Liver (tissue), 9 donors: ENCODE results near the gene XXYLT1. TPM values are rescaled to one million over a fixed set of nuclear protein-coding genes. Genes with fewer than 3 reads are reported as not detected.

ENCODE experiments used
- DNase-seq: peaks from one replicate; pipeline ENCODE4 v3.0.0-alpha.2; 2017; ENCODE audit warnings: low spot score
- H3K27ac ChIP-seq, 2 donors: one replicate each; pipeline ENCODE4 v1.7.0; 2013; ENCODE audit warnings: inconsistent platforms in 2 of 2, low read length in 2 of 2, control low read depth in 1 of 2, low read depth in 1 of 2, mild to moderate bottlenecking in 1 of 2
- H3K27me3 ChIP-seq, 4 donors: one replicate each; pipeline versions ENCODE4 v1.6.1 to v1.7.0; 2013; ENCODE audit warnings: low read length in 3 of 4, inconsistent platforms in 1 of 4, mild to moderate bottlenecking in 1 of 4, moderate library complexity in 1 of 4; ENCODE audit not compliant: control insufficient read depth in 4 of 4, insufficient read depth in 4 of 4
- H3K36me3 ChIP-seq, 4 donors: one replicate each; pipeline versions ENCODE4 v1.6.1 to v1.7.0; 2013; ENCODE audit warnings: low read length in 3 of 4, mild to moderate bottlenecking in 3 of 4, low read depth in 1 of 4, moderate library complexity in 1 of 4; ENCODE audit not compliant: control insufficient read depth in 4 of 4, insufficient read depth in 3 of 4
- H3K4me1 ChIP-seq, 4 donors: one replicate each; pipeline versions ENCODE4 v1.6.1 to v1.7.0; 2013; ENCODE audit warnings: low read length in 3 of 4, mild to moderate bottlenecking in 3 of 4, moderate library complexity in 1 of 4; ENCODE audit not compliant: control insufficient read depth in 4 of 4, insufficient read depth in 4 of 4
- H3K4me3 ChIP-seq, 3 donors: one replicate each; pipeline versions ENCODE4 v1.6.1 to v1.7.0; 2013; ENCODE audit warnings: low read length in 3 of 3, control low read depth in 1 of 3, low read depth in 1 of 3, mild to moderate bottlenecking in 1 of 3
- H3K9ac ChIP-seq, 2 donors: one replicate each; pipeline ENCODE4 v1.7.0; 2013; ENCODE audit warnings: low read length in 2 of 2, mild to moderate bottlenecking in 2 of 2, moderate library complexity in 2 of 2, control low read depth in 1 of 2, low read depth in 1 of 2
- H3K9me3 ChIP-seq, 4 donors: one replicate each; pipeline versions ENCODE4 v1.6.1 to v1.7.0; 2013; ENCODE audit warnings: low read length in 3 of 4; ENCODE audit not compliant: control insufficient read depth in 4 of 4
- ATF3 ChIP-seq: IDR thresholded peaks from 2 replicates; pipeline ENCODE4 v1.6.1; 2016; ENCODE audit warnings: antibody characterized with exemption
- CTCF ChIP-seq: fragments of 150-350 bp; IDR thresholded peaks from 2 replicates; pipeline ENCODE4 v1.5.1; 2017; ENCODE audit warnings: improper control_type of control experiment, low read depth, low read length; ENCODE audit not compliant: missing input control
- EGR1 ChIP-seq, 2 donors: IDR thresholded peaks; 2 replicates each; pipeline ENCODE4 v1.6.1; 2016 to 2018; ENCODE audit warnings: antibody characterized with exemption in 2 of 2, low read depth in 2 of 2
- FOXA1 ChIP-seq: IDR thresholded peaks from 2 replicates; pipeline ENCODE4 v1.6.1; 2016; ENCODE audit warnings: antibody characterized with exemption
- FOXA2 ChIP-seq: IDR thresholded peaks from 2 replicates; pipeline ENCODE4 v1.6.1; 2016; ENCODE audit warnings: antibody characterized with exemption
- GABPA ChIP-seq, 2 donors: IDR thresholded peaks in 1 of 2; conservative IDR thresholded peaks in 1 of 2; 2 replicates each; pipeline ENCODE4 v1.6.1; 2016; ENCODE audit warnings: antibody characterized with exemption in 2 of 2, mild to moderate bottlenecking in 1 of 2, moderate library complexity in 1 of 2
- HNF4A ChIP-seq, 2 donors: conservative IDR thresholded peaks; 2 replicates each; pipeline ENCODE4 v1.6.1; 2016; ENCODE audit warnings: antibody characterized with exemption in 2 of 2, mild to moderate bottlenecking in 2 of 2
- HNF4G ChIP-seq: IDR thresholded peaks from 2 replicates; pipeline ENCODE4 v1.6.1; 2016; ENCODE audit warnings: antibody characterized with exemption
- JUND ChIP-seq, 2 donors: IDR thresholded peaks; 2 replicates each; pipeline ENCODE4 v1.6.1; 2016; ENCODE audit warnings: antibody characterized with exemption in 2 of 2
- MAX ChIP-seq: IDR thresholded peaks from 2 replicates; pipeline ENCODE4 v1.6.1; 2016; ENCODE audit warnings: antibody characterized with exemption
- NR2F2 ChIP-seq: IDR thresholded peaks from 2 replicates; pipeline ENCODE4 v1.6.1; 2016; ENCODE audit warnings: antibody characterized with exemption
- RAD21 ChIP-seq, 2 donors: IDR thresholded peaks; 2 replicates each; pipeline ENCODE4 v1.6.1; 2016; ENCODE audit warnings: antibody characterized with exemption in 2 of 2, mild to moderate bottlenecking in 2 of 2
- REST ChIP-seq: IDR thresholded peaks from 2 replicates; pipeline ENCODE4 v1.6.1; 2016; ENCODE audit warnings: antibody characterized with exemption, mild to moderate bottlenecking
- RXRA ChIP-seq, 2 donors: IDR thresholded peaks; 2 replicates each; pipeline ENCODE4 v1.6.1; 2017 to 2018; ENCODE audit warnings: antibody characterized with exemption in 2 of 2, mild to moderate bottlenecking in 1 of 2
- SP1 ChIP-seq: IDR thresholded peaks from 2 replicates; pipeline ENCODE4 v1.6.1; 2018; ENCODE audit warnings: antibody characterized with exemption, mild to moderate bottlenecking
- TAF1 ChIP-seq: conservative IDR thresholded peaks from 2 replicates; pipeline ENCODE4 v1.6.1; 2016; ENCODE audit warnings: antibody characterized with exemption, mild to moderate bottlenecking
- YY1 ChIP-seq: IDR thresholded peaks from 2 replicates; pipeline ENCODE4 v1.6.1; 2016; ENCODE audit warnings: antibody characterized with exemption, mild to moderate bottlenecking
- ZBTB33 ChIP-seq: IDR thresholded peaks from 2 replicates; pipeline ENCODE4 v1.6.1; 2016; ENCODE audit warnings: antibody characterized with exemption
- WGBS: extraction: QIAGEN DNeasy Blood & Tissue Kit; methylation state at CpG from one replicate; pipeline ENCODE4 v1.1.7; 2013; 5-methylcytosine and 5-hydroxymethylcytosine counted together
- polyA plus RNA-seq, 2 donors: library from polyadenylated mRNA; stranded (reverse) in 1 of 2; unstranded in 1 of 2; fragments of 200-250 nt in 1 of 2; fragments of >200 nt in 1 of 2; fragmentation: Nextera tagmentation in 1 of 2; extraction: Ambion mirVana in 1 of 2; gene quantifications; one replicate each; pipeline versions ENCODE4 v1.2.1 to v1.2.3, GENCODE V29; 2013 to 2015
- total RNA-seq, 2 donors: library from RNA; depleted of rRNA; stranded (reverse); fragments of >200 nt; gene quantifications; one replicate each; pipeline ENCODE4 v1.2.3, GENCODE V29; 2014
- donor health status: healthy.
- donor health status: healthy.
- donor health status: healthy.
- donor health status: healthy.
- donor health status: healthy.

XXYLT1 gene
- total and polyA plus RNA-seq, 4 donors: 0.93 to 7.6 (median 2.8) TPM

GRCh38 chr3:195175076-195175475, 95.9 kb downstream of the XXYLT1 start:
- H3K4me1 ChIP-seq: no peaks in the 10 kb centered on the region
- no peaks in the 10 kb centered on the region for H3K27me3 ChIP-seq
- no peak for DNase-seq
- H3K9ac ChIP-seq: no peak overlapping the region
- TF ChIP-seq TAF1 (no peak), ATF3 (no peak), SP1 (no peak), HNF4A (conservative IDR thresholded peaks at IDR 0.05) (no peak), YY1 (no peak), NR2F2 (no peak), ZBTB33 (no peak), RAD21 (IDR thresholded peaks at IDR 0.05) (no peak), JUND (IDR thresholded peaks at IDR 0.05) (no peak), EGR1 (IDR thresholded peaks at IDR 0.05; ENCODE audit: low read depth in 2 of 2) (no peak), GABPA (IDR thresholded peaks at IDR 0.05 in 1 of 2, conservative IDR thresholded peaks at IDR 0.05 in 1 of 2) (no peak), FOXA2 (no peak), MAX (no peak), HNF4G (no peak), RXRA (IDR thresholded peaks at IDR 0.05) (no peak), FOXA1 (no peak), CTCF (no peak)
- 94% methylated on average over 11 of the region's 11 CpGs for WGBS
- H3K9me3 ChIP-seq: no peaks in the 10 kb centered on the region
- H3K27ac ChIP-seq: no peak overlapping the region
- H3K4me3 ChIP-seq: no peak overlapping the region
- no peaks in the 10 kb centered on the region for H3K36me3 ChIP-seq

- WGBS: 85% methylated on average over 9 of the region's 9 CpGs
- H3K27me3 ChIP-seq: no peaks in the 10 kb centered on the region
- no peak overlapping the region for H3K4me3 ChIP-seq
- H3K9me3 ChIP-seq: no peaks in the 10 kb centered on the region
- DNase-seq: no peak
- TF ChIP-seq CTCF: no peak
- no peak for TF ChIP-seq HNF4A (conservative IDR thresholded peaks at IDR 0.05)
- TF ChIP-seq ZBTB33: no peak
- TF ChIP-seq YY1: no peak
- no peak for TF ChIP-seq REST
- TF ChIP-seq RAD21 (IDR thresholded peaks at IDR 0.05): no peak
- no peak for TF ChIP-seq NR2F2
- TF ChIP-seq GABPA (IDR thresholded peaks at IDR 0.05 in 1 of 2, conservative IDR thresholded peaks at IDR 0.05 in 1 of 2): no peak
- no peak for TF ChIP-seq JUND (IDR thresholded peaks at IDR 0.05)
- no peak for TF ChIP-seq TAF1
- TF ChIP-seq MAX: no peak
- no peak for TF ChIP-seq HNF4G
- no peak for TF ChIP-seq FOXA1
- H3K4me1 ChIP-seq: no peaks in the 10 kb centered on the region
- H3K27ac ChIP-seq: no peak overlapping the region
- no peaks in the 10 kb centered on the region for H3K36me3 ChIP-seq
- no peak overlapping the region for H3K9ac ChIP-seq
Measured at GRCh38 chr3:195173657-195174056, 97.3 kb downstream of the XXYLT1 start.
